HepG2 (cell line): ENCODE data around the gene MORF4L1. TPM values are rescaled to one million over a fixed set of nuclear protein-coding genes. Genes with fewer than 3 reads are reported as not detected.
A peak's percentile ranks its signal among the peaks of the same experiment; 100 is the strongest.

Experiments
- MED8 ChIP-seq: sonication (generic); formaldehyde crosslinking; IDR thresholded peaks from 2 replicates; pipeline ENCODE4 v1.8.1; 2023; ENCODE audit warnings: mild to moderate bottlenecking, missing genetic modification reagents; ENCODE audit not compliant: insufficient replicate concordance
- PCBP2 ChIP-seq: fragments of 200-400 bp; formaldehyde crosslinking; optimal IDR thresholded peaks from 2 replicates; pipeline ENCODE3; 2018; ENCODE audit warnings: low read length, low read depth; ENCODE audit not compliant: poor library complexity, severe bottlenecking
- RFX1 ChIP-seq: fragments of 450-650 bp; IDR thresholded peaks from 2 replicates; pipeline ENCODE4 v1.6.1; 2017
- SOX13 ChIP-seq, 3 experiments: fragments of 450-650 bp in 1 of 3; sonication (generic) in 1 of 3; formaldehyde crosslinking in 1 of 3; IDR thresholded peaks in 2 of 3; conservative IDR thresholded peaks in 1 of 3; 2 replicates each; pipeline versions ENCODE4 v1.5.0 to v1.6.1; 2016 to 2020; ENCODE audit warnings: antibody characterized with exemption in 1 of 3, mild to moderate bottlenecking in 1 of 3, missing compliant biosample characterization in 1 of 3, missing genetic modification reagents in 1 of 3, moderate library complexity in 1 of 3
- TP53 ChIP-seq: sonication (generic); formaldehyde crosslinking; conservative IDR thresholded peaks from 2 replicates; pipeline ENCODE4 v1.4.0; 2020; ENCODE audit warnings: missing genetic modification reagents
- YEATS4 ChIP-seq: sonication (generic); formaldehyde crosslinking; IDR thresholded peaks from 2 replicates; pipeline ENCODE4 v1.4.0; 2020; ENCODE audit warnings: missing genetic modification reagents, borderline replicate concordance
- ZNF263 ChIP-seq: sonication (generic); formaldehyde crosslinking; IDR thresholded peaks from 2 replicates; pipeline ENCODE4 v1.4.0; 2020; ENCODE audit warnings: missing genetic modification reagents
- ZNF644 ChIP-seq: IDR thresholded peaks from 2 replicates; pipeline ENCODE4 v1.6.1; 2016; ENCODE audit warnings: low read depth
- polyA plus RNA-seq, 8 experiments: library from polyadenylated mRNA; depleted of rRNA in 3 of 8; stranded (reverse) in 7 of 8; unstranded in 1 of 8; fragments of >200 nt; fragmentation: Illumina TruSeq in 4 of 8; extraction: Trizol in 4 of 8; gene quantifications; 2 replicates each; pipeline versions ENCODE4 v1.2.1 to v1.2.3, GENCODE V29; 2011 to 2016; ENCODE audit warnings: low read depth in 4 of 8, missing spikeins in 1 of 8, mixed read lengths in 1 of 8; ENCODE audit not compliant: insufficient read depth in 1 of 8
- total RNA-seq, 5 experiments: library from RNA; depleted of rRNA; stranded (reverse); fragments of >200 nt; fragmentation: Illumina TruSeq; extraction: Trizol; gene quantifications; 2 replicates each; pipeline ENCODE4 v1.2.3, GENCODE V29; 2016; ENCODE audit warnings: low read depth in 1 of 5
- TF ChIP-seq, protein P1 (sequence below): sonication (generic); formaldehyde crosslinking; IDR thresholded peaks from 2 replicates; pipeline ENCODE4 v1.5.0; 2020; ENCODE audit warnings: missing genetic modification reagents
- TF ChIP-seq, protein P2 (sequence below): sonication (generic); formaldehyde crosslinking; IDR thresholded peaks from 2 replicates; pipeline ENCODE4 v1.4.0; 2020; ENCODE audit warnings: mild to moderate bottlenecking, low read depth, missing genetic modification reagents
- TF ChIP-seq, protein P3 (sequence below): sonication (generic); formaldehyde crosslinking; IDR thresholded peaks from 2 replicates; pipeline ENCODE4 v1.4.0; 2020; ENCODE audit warnings: mild to moderate bottlenecking, missing genetic modification reagents, borderline replicate concordance
- TF ChIP-seq, protein P4 (sequence below): sonication (generic); formaldehyde crosslinking; IDR thresholded peaks from 2 replicates; pipeline ENCODE4 v1.4.0; 2020; ENCODE audit warnings: missing genetic modification reagents
- TF ChIP-seq, protein P5 (sequence below): sonication (generic); formaldehyde crosslinking; IDR thresholded peaks from 2 replicates; pipeline ENCODE4 v1.4.0; 2020; ENCODE audit warnings: missing genetic modification reagents, mild to moderate bottlenecking, borderline replicate concordance
- TF ChIP-seq, protein P6 (sequence below): sonication (generic); formaldehyde crosslinking; IDR thresholded peaks from 2 replicates; pipeline ENCODE4 v1.5.0; 2020; ENCODE audit warnings: mild to moderate bottlenecking, missing genetic modification reagents

Gene MORF4L1
- total and polyA plus RNA-seq, 2 of the 13 experiments (the other 11 are each of a cell fraction or from before 2014, with no cell fraction given): 218 to 219 TPM

DNA sequence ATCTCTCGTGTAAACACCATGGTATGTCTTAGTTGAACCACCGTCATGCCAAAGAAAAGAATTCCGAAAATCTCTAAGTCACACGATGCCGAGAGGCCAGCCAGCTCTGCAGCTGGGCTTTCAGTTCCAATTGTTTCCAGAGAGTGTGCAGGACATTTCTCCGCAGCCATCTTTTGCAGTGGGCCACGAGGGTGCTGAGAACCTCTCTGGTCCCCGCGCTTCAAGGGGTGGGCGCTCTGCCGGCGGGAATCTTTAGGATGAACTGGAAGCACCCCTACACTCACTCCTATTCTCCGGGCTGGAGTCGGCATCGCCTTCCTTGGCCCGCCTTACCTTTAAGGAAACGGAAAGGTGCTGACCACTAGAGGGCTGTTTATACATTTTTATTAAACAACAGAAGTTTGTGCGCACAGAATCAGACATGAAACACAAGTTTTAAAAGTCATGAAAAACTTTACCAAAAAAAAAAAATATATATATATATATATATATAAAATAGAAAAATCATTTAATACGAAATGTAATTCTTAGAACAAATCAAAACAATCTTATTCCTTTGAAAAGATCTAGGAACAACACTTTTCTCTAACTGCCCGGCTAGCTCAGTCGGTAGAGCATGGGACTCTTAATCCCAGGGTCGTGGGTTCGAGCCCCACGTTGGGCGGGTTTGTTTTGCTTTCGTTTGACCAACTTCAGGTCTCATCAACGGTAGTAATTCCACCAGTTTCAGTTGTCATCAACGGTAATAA, 12.5 kb upstream of the MORF4L1 start (continued):
- TF ChIP-seq RFX1: no peak
- no peak for TF ChIP-seq YEATS4 (CRISPR knock-in tag)
- TF ChIP-seq, protein P1, sequence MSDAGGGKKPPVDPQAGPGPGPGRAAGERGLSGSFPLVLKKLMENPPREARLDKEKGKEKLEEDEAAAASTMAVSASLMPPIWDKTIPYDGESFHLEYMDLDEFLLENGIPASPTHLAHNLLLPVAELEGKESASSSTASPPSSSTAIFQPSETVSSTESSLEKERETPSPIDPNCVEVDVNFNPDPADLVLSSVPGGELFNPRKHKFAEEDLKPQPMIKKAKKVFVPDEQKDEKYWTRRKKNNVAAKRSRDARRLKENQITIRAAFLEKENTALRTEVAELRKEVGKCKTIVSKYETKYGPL: no peak
- no peak for TF ChIP-seq ZNF644
- TF ChIP-seq, protein P2, sequence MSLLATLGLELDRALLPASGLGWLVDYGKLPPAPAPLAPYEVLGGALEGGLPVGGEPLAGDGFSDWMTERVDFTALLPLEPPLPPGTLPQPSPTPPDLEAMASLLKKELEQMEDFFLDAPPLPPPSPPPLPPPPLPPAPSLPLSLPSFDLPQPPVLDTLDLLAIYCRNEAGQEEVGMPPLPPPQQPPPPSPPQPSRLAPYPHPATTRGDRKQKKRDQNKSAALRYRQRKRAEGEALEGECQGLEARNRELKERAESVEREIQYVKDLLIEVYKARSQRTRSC (CRISPR knock-in tag): no peak
- TF ChIP-seq, protein P3, sequence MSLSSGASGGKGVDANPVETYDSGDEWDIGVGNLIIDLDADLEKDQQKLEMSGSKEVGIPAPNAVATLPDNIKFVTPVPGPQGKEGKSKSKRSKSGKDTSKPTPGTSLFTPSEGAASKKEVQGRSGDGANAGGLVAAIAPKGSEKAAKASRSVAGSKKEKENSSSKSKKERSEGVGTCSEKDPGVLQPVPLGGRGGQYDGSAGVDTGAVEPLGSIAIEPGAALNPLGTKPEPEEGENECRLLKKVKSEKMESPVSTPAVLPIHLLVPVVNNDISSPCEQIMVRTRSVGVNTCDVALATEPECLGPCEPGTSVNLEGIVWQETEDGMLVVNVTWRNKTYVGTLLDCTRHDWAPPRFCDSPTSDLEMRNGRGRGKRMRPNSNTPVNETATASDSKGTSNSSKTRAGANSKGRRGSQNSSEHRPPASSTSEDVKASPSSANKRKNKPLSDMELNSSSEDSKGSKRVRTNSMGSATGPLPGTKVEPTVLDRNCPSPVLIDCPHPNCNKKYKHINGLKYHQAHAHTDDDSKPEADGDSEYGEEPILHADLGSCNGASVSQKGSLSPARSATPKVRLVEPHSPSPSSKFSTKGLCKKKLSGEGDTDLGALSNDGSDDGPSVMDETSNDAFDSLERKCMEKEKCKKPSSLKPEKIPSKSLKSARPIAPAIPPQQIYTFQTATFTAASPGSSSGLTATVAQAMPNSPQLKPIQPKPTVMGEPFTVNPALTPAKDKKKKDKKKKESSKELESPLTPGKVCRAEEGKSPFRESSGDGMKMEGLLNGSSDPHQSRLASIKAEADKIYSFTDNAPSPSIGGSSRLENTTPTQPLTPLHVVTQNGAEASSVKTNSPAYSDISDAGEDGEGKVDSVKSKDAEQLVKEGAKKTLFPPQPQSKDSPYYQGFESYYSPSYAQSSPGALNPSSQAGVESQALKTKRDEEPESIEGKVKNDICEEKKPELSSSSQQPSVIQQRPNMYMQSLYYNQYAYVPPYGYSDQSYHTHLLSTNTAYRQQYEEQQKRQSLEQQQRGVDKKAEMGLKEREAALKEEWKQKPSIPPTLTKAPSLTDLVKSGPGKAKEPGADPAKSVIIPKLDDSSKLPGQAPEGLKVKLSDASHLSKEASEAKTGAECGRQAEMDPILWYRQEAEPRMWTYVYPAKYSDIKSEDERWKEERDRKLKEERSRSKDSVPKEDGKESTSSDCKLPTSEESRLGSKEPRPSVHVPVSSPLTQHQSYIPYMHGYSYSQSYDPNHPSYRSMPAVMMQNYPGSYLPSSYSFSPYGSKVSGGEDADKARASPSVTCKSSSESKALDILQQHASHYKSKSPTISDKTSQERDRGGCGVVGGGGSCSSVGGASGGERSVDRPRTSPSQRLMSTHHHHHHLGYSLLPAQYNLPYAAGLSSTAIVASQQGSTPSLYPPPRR (CRISPR knock-in tag): no peak
- TF ChIP-seq MED8 (CRISPR knock-in tag): no peak
- no peak for TF ChIP-seq PCBP2
- no peak for TF ChIP-seq ZNF263 (CRISPR knock-in tag)
- no peak for TF ChIP-seq TP53
- TF ChIP-seq, protein P4, sequence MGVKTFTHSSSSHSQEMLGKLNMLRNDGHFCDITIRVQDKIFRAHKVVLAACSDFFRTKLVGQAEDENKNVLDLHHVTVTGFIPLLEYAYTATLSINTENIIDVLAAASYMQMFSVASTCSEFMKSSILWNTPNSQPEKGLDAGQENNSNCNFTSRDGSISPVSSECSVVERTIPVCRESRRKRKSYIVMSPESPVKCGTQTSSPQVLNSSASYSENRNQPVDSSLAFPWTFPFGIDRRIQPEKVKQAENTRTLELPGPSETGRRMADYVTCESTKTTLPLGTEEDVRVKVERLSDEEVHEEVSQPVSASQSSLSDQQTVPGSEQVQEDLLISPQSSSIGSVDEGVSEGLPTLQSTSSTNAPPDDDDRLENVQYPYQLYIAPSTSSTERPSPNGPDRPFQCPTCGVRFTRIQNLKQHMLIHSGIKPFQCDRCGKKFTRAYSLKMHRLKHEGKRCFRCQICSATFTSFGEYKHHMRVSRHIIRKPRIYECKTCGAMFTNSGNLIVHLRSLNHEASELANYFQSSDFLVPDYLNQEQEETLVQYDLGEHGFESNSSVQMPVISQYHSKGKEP (CRISPR knock-in tag): no peak
- TF ChIP-seq, protein P5, sequence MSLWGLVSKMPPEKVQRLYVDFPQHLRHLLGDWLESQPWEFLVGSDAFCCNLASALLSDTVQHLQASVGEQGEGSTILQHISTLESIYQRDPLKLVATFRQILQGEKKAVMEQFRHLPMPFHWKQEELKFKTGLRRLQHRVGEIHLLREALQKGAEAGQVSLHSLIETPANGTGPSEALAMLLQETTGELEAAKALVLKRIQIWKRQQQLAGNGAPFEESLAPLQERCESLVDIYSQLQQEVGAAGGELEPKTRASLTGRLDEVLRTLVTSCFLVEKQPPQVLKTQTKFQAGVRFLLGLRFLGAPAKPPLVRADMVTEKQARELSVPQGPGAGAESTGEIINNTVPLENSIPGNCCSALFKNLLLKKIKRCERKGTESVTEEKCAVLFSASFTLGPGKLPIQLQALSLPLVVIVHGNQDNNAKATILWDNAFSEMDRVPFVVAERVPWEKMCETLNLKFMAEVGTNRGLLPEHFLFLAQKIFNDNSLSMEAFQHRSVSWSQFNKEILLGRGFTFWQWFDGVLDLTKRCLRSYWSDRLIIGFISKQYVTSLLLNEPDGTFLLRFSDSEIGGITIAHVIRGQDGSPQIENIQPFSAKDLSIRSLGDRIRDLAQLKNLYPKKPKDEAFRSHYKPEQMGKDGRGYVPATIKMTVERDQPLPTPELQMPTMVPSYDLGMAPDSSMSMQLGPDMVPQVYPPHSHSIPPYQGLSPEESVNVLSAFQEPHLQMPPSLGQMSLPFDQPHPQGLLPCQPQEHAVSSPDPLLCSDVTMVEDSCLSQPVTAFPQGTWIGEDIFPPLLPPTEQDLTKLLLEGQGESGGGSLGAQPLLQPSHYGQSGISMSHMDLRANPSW: no peak
- no peak for TF ChIP-seq SOX13 (IDR thresholded peaks at IDR 0.05)
- peak in 1 of 2 experiments; percentile 40; a peak in 1 of 4 replicates for TF ChIP-seq SOX13 (CRISPR knock-in tag; conservative IDR thresholded peaks at IDR 0.05 in 1 of 2, IDR thresholded peaks at IDR 0.05 in 1 of 2)
- TF ChIP-seq, protein P6, sequence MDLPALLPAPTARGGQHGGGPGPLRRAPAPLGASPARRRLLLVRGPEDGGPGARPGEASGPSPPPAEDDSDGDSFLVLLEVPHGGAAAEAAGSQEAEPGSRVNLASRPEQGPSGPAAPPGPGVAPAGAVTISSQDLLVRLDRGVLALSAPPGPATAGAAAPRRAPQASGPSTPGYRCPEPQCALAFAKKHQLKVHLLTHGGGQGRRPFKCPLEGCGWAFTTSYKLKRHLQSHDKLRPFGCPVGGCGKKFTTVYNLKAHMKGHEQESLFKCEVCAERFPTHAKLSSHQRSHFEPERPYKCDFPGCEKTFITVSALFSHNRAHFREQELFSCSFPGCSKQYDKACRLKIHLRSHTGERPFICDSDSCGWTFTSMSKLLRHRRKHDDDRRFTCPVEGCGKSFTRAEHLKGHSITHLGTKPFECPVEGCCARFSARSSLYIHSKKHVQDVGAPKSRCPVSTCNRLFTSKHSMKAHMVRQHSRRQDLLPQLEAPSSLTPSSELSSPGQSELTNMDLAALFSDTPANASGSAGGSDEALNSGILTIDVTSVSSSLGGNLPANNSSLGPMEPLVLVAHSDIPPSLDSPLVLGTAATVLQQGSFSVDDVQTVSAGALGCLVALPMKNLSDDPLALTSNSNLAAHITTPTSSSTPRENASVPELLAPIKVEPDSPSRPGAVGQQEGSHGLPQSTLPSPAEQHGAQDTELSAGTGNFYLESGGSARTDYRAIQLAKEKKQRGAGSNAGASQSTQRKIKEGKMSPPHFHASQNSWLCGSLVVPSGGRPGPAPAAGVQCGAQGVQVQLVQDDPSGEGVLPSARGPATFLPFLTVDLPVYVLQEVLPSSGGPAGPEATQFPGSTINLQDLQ (CRISPR knock-in tag): no peak
